Astrocyte of the hippocampus (primary cell): Measurements from ENCODE around the gene MRPL21.
"Not testable (repeated sequence)": the region's sequence is repeated elsewhere in the genome, so short reads cannot be mapped to it uniquely, and the experiment has no call there.

ENCODE experiments used
- DNase-seq: peaks from one replicate; pipeline ENCODE4 v3.0.0; 2011; ENCODE audit warnings: low read depth, low spot score

MRPL21 gene

GRCh38 chr11:68868221-68868835 is 35.3 kb downstream of the MRPL21 start:
- no peak for DNase-seq

- DNase-seq = no peak
Observed at GRCh38 chr11:68867066-68867465, 36.6 kb downstream of the MRPL21 start.

GRCh38 chr11:68865241-68865640 is 38.4 kb downstream of the MRPL21 start:
- DNase-seq = no peak

DNA sequence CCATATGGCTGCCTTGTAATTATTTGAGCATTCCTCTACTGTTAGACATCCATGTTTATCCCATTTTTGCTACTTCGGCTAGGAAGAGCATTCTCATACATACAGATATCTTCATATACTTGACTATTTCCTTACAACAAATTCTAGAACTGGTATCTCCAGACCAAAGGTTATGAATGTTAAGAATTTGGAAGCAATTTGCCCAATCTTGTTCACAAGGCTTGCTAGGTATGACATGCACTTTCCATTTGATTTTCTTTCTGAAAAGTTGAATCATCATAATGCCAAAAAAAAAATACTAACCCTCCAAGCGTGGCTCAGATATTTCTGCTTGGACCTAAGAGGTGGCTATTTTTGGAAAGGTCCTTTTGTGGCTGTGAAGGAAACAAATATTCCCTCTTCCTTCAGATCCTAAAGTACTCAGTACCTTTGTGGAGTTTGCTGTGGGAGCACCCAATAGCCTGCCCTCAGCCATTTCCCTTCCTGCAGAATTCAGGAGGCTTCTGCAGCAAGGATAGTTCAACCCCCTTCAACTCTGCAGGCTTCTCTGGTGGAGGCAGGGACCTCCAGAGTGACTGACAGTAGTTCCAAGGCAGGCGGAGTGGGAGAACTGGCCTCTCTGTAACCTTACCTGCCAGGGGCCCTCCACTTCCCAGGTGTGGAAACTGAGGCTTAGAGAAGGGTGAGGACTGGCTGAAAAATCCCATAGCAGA is 39.9 kb downstream of the MRPL21 start:
- no peak for DNase-seq

- DNase-seq = no peak
Observed at GRCh38 chr11:68862421-68862820, 41.2 kb downstream of the MRPL21 start.

DNA sequence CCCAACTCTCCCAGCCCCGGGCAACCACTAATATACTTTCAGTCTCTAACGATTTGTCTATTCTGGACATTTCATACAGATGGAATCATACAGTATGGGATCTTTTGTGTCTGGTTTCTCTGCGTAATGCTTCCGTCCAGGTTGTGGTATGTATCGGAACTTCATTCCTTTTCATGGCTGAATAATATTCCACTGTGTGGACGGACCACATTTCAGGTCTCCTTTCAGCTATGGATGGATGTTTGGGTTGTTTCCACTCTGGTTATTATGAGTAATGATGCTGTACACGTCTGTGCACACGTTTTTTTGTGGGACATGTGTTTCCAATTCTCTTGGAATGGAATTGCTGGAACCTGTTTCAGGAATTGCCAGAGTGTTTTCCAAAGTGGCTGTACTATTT is 44.5 kb downstream of the MRPL21 start:
- no peak for DNase-seq

- no peak for DNase-seq
Observed at GRCh38 chr11:68857037-68857586, 46.5 kb downstream of the MRPL21 start.

- not testable (repeated sequence) for DNase-seq
Observed at GRCh38 chr11:68856425-68857030, 47.1 kb downstream of the MRPL21 start.

GRCh38 chr11:68855205-68855981 is 48.2 kb downstream of the MRPL21 start:
- DNase-seq = peak; percentile 49

DNA sequence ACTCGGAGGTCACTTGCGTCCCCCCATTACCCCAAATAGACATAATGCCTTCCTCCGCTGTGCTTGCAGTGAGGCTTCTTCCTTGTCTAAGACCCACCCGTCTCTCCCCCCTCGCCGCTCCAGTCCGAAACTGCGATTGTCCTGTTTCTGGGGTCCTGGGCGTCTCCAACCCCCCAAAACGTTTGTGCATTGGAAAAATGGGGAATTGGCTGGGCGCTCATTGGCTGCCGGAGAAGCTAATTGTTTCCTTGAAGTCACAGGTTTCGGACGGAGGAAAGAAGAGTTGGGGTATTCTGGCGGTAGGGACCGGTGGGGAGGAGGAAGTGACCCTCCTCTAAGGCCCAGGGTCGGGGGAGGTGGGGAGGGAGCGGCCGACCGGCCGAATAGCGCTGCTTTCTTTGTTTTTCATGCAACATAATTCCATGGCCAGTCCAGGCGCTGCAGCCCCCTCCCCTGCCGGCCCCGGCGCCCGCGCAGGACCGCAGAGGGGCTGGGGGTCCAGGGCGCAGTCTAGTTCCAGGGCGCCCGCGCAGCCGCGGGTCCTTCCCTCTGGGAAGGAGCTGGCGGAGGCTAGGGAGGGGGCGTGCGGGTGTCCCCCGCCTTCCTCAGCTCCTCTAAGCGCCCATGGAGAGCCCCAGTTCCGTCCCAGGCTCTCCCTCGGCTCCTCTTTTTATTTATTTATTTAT is 49.2 kb downstream of the MRPL21 start:
- DNase-seq = no peak

GRCh38 chr11:68852628-68853027 is 51.0 kb downstream of the MRPL21 start:
- no peak for DNase-seq

GRCh38 chr11:68848429-68848828 is 55.2 kb downstream of the MRPL21 start:
- no peak for DNase-seq

DNA sequence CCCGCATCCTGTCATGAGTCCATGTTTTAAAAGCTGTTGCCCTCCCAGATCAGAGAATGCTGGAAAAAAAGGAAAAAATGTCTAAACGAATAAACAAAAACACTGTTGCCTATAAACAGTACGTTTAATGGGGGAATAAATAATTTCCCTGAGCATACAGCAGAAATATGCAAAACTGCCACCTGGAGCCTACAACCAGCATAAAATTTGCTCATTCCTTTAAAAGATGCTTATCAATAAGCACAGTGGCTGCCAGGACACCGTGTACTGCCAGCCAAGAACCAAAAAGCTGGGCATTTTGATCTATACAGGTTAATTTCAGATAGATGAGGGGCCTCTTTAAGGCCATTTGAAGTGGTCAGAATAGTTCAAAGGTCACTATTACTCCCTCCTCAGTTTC is 56.2 kb downstream of the MRPL21 start:
- no peak for DNase-seq

DNA sequence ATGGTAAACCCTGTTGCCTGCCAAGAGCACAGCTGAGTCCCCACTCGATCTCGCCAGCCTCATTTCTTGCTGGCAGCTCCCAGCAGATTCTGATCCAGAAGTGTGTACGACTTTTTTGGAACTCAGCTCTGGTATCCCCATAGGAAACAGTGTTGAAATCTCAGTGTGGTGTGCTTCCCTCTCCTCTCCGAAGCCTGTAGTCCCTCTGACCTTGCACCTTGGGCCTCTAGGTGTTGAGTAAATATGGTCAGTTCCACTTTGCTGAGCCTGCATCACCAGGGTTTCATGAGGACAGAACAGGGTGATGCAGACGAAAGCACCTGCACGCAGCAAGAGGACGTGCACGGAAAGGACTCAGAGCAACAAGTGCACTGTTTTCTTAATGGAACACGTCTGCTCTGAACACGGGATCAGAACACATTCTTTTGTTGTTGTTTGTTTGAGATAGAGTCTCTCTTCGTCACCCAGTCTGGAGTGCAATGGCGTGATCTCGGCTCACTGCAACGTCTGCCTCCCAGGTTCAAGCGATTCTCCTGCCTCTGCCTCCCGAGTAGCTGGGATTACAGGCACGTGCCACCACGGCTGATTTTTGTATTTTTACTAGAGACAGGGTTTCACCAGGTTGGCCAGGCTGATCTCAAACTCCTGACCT is 58.2 kb downstream of the MRPL21 start:
- DNase-seq = no peak

DNA sequence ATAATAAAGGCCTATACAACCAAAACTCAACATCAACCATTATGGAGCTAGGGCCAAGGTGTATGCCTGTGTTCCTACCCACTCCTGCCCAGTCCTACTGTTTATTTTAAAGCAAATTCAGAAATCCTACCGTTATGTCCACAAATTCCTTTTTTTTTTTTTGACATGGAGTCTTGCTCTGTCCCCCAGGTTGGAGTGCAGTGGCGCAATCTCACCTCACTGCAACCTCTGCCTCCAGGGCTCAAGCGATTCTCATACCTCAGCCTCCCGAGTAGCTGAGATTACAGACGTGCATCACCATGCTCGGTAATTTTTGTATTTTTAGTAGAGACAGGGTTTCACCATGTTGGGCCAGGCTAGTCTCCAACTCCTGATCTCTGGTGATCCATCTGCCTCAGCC is 58.8 kb downstream of the MRPL21 start:
- DNase-seq = no peak

- no peak for DNase-seq
Observed at GRCh38 chr11:68844376-68844775, 59.3 kb downstream of the MRPL21 start.

- peak; percentile 76 for DNase-seq
Observed at GRCh38 chr11:68843703-68844312, 59.8 kb downstream of the MRPL21 start.

DNA sequence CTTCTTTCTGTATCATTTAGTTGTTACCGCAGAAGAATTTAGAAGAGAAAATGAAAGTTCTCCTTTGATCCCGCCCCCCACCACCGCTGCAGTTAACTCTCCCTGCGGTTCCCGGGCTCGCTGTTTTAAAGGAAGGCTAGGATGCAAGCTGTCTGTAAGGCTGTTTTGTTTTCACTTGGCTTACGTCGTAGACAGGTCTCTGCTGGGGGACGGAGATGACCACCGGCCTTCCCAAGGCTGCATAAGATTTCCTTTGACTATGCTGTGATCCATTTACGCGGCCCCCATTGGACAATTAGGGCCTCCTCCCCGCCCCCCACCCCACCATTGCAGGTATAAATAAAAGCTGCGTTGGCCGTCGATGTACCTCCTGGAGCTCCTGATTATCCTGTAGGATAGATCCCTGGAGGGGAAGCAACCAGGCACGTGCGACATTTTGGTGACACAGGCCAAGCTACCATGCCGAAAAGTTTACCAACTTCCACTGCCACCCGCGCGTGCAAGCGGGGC is 60.5 kb downstream of the MRPL21 start:
- peak; percentile 43 for DNase-seq

DNA sequence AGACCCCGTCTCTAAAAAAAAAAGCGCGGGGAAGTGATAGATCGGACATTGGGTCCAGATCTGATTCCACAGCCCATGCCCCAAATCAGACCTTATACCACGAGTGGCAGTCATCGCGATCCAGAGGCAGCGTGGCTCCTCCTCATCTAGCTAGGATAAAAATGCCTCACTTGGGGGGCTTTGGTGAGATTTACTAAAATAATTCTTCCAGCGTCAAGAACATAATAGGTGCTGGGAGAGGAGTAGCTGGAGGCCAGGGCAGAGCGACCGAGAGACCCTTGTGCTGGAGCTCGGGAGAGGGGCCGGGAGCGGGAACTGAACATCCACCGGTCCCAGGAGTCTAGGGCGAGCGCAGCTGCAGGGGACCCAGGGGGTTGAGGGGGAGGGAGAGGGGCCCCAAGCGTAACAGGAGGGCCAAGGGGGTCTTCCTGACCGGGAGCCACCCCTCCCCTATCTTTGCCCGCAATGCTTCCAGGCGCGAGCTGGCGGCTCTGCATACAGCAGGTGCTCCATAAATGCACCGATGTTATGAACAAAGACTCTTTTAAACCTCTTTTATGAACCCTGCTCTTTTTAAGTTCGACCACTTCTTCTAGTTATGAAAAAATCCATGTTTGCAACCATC is 61.1 kb downstream of the MRPL21 start:
- DNase-seq = no peak
